Ovary (tissue), 9 donors: Measurements from ENCODE around the gene GAK. TPM values are rescaled to one million over a fixed set of nuclear protein-coding genes. Genes with fewer than 3 reads are reported as not detected.

ENCODE experiments used
- DNase-seq, 5 donors: peaks; one replicate each; pipeline ENCODE4 v3.0.0-alpha.2; 2019 to 2020
- H3K27ac ChIP-seq, 2 donors: fragments of 200-600 bp; one replicate each; pipeline versions ENCODE4 v1.5.1 to v1.8.0; 2019 to 2022
- H3K27me3 ChIP-seq: fragments of 200-600 bp; one replicate; pipeline ENCODE4 v1.8.0; 2022
- H3K36me3 ChIP-seq: fragments of 200-600 bp; sonication (generic); one replicate; pipeline ENCODE4 v1.5.1; 2019
- H3K4me1 ChIP-seq: one replicate; pipeline ENCODE4 v1.8.1; 2013; ENCODE audit warnings: mild to moderate bottlenecking, moderate library complexity; ENCODE audit not compliant: insufficient read depth
- H3K4me3 ChIP-seq: fragments of 200-600 bp; sonication (generic); one replicate; pipeline ENCODE4 v1.5.1; 2017
- H3K9me3 ChIP-seq, 2 donors: fragments of 200-600 bp in 1 of 2; sonication (generic) in 1 of 2; one replicate each; pipeline versions ENCODE4 v1.5.1 to v1.8.1; 2013 to 2019; ENCODE audit warnings: mild to moderate bottlenecking in 1 of 2, moderate library complexity in 1 of 2
- CTCF ChIP-seq, 3 donors: fragments of 450-650 bp in 2 of 3; fragments of 200-600 bp in 1 of 3; IDR thresholded peaks; one replicate each; pipeline versions ENCODE4 v1.5.1 to v1.8.0; 2016 to 2022; ENCODE audit warnings: antibody characterized with exemption in 3 of 3, mild to moderate bottlenecking in 1 of 3
- EP300 ChIP-seq: sonication (generic); formaldehyde crosslinking; IDR thresholded peaks from one replicate; pipeline ENCODE4 v1.6.1; 2017; ENCODE audit warnings: antibody characterized with exemption
- POLR2A ChIP-seq: fragments of 450-650 bp; IDR thresholded peaks from one replicate; pipeline ENCODE4 v1.6.1; 2017; ENCODE audit warnings: antibody characterized with exemption, mild to moderate bottlenecking, moderate library complexity
- WGBS, 3 donors: extraction: QIAGEN DNeasy Blood & Tissue Kit in 1 of 3; methylation state at CpG; one replicate each; pipeline versions ENCODE4 v1.1.5 to v1.1.7; 2013 to 2017; 5-methylcytosine and 5-hydroxymethylcytosine counted together
- intact Hi-C, 4 donors: fragments of 100-400 bp; cut with DNase I; formaldehyde crosslinking; loops; one replicate each; pipeline versions ENCODE4 v1.11.0 to v1.15.1; 2022 to 2023
- polyA plus RNA-seq, 2 donors: library from polyadenylated mRNA; stranded (reverse); fragments of 200-250 nt in 1 of 2; fragments of 350-450 nt in 1 of 2; fragmentation: Illumina TruSeq in 1 of 2; extraction: RNeasy Lipid Tissue Mini Kit (QIAGEN cat#74804) in 1 of 2; gene quantifications; one replicate each; pipeline ENCODE4 v1.2.3, GENCODE V29; 2013 to 2014
- total RNA-seq, 7 donors: library from RNA; depleted of rRNA in 2 of 7; stranded (reverse); fragments of >200 nt in 2 of 7; fragmentation: NEBNext Ultra II Directional in 3 of 7; extraction: Animal tissue kit (Norgen Biotek cat#: 25700) in 3 of 7; gene quantifications; one replicate each; pipeline versions ENCODE4 v1.1.0 to v1.2.4, GENCODE V29; 2016 to 2023
- donor health status: DM: no; HTN: no; CAD: no; lungs with moderate emphysema.
- donor health status: DM: no; HTN: no; CAD: no.
- donor health status: Bipolar disorder and iron deficiency.
- donor health status: DM: yes; HTN: yes; CAD: no.
- donor health status: DM: no; HTN: no; CAD: no.
- donor health status: DM: yes; HTN: yes; CAD: no.

GAK gene
- total and polyA plus RNA-seq, 9 donors: 30.7 to 95.4 (median 70.4) TPM

- no peak overlapping the region for H3K27ac ChIP-seq
- H3K27me3 ChIP-seq: no peaks in the 10 kb centered on the region
- no peaks in the 10 kb centered on the region for H3K36me3 ChIP-seq
- TF ChIP-seq CTCF (IDR thresholded peaks at IDR 0.05) (no peak), POLR2A (no peak), EP300 (no peak)
- no peaks in the 10 kb centered on the region for H3K9me3 ChIP-seq
- no peak overlapping the region for H3K4me3 ChIP-seq
- intact Hi-C loops: no loop called here
- peaks cover 16% of the 10 kb centered on the region for H3K4me1 ChIP-seq
- peak in 1 of 5 donors; percentile 8 for DNase-seq
- 90 to 98% (median 94%) methylated on average over 7 of the region's 7 CpGs for WGBS, 3 donors
These were observed 14.7 kb downstream of the GAK start for GRCh38 chr4:917466-917865.

- H3K9me3 ChIP-seq: no peaks in the 10 kb centered on the region
- H3K4me3 ChIP-seq: peak overlapping the region; percentile 18
- peaks cover 16% of the 10 kb centered on the region for H3K4me1 ChIP-seq
- DNase-seq: peak in 1 of 5 donors; percentile 22
- WGBS, 3 donors: 7 to 16% (median 10%) methylated on average over 8 of the region's 8 CpGs
- H3K27ac ChIP-seq: no peak overlapping the region
- intact Hi-C loops: no loop called here
- TF ChIP-seq EP300 (no peak), POLR2A (no peak), CTCF (IDR thresholded peaks at IDR 0.05) (no peak)
- no peaks in the 10 kb centered on the region for H3K27me3 ChIP-seq
- no peaks in the 10 kb centered on the region for H3K36me3 ChIP-seq
These were observed 16.5 kb downstream of the GAK start for GRCh38 chr4:915595-915994.

GRCh38 chr4:915041-915474, 17.1 kb downstream of the GAK start:
- intact Hi-C loops: no loop called here
- no peaks in the 10 kb centered on the region for H3K9me3 ChIP-seq
- H3K36me3 ChIP-seq: no peaks in the 10 kb centered on the region
- WGBS, 3 donors: 12 to 29% (median 14%) methylated on average over 18 to 20 of the region's 20 CpGs
- peaks cover 16% of the 10 kb centered on the region for H3K4me1 ChIP-seq
- peak in 1 of 5 donors; percentile 36 for DNase-seq
- TF ChIP-seq POLR2A (no peak), CTCF (IDR thresholded peaks at IDR 0.05) (no peak), EP300 (no peak)
- no peaks in the 10 kb centered on the region for H3K27me3 ChIP-seq
- H3K27ac ChIP-seq: no peak overlapping the region
- peak overlapping the region; percentile 18 for H3K4me3 ChIP-seq

- no peaks in the 10 kb centered on the region for H3K9me3 ChIP-seq
- H3K36me3 ChIP-seq: no peaks in the 10 kb centered on the region
- peak in 1 of 5 donors; percentile 16 for DNase-seq
- TF ChIP-seq EP300 (no peak), POLR2A (no peak), CTCF (IDR thresholded peaks at IDR 0.05) (no peak)
- H3K4me1 ChIP-seq: peaks cover 16% of the 10 kb centered on the region
- 7 to 21% (median 10%) methylated on average over 7 to 21 of the region's 21 CpGs for WGBS, 3 donors
- no peaks in the 10 kb centered on the region for H3K27me3 ChIP-seq
- intact Hi-C loops: no loop called here
- no peak overlapping the region for H3K4me3 ChIP-seq
- H3K27ac ChIP-seq: no peak overlapping the region
These were observed 17.6 kb downstream of the GAK start for GRCh38 chr4:914531-914930.
